A673 (cell line): ENCODE measurements around the gene STIP1. TPM values are rescaled to one million over a fixed set of nuclear protein-coding genes. Genes with fewer than 3 reads are reported as not detected.

Source experiments
- BruUV-seq: library from RNA; stranded (reverse); fragments of 400-500 nt; replicated peaks from 2 replicates; lab custom pipeline; 2021; lab: Mats Ljungman, UMichigan
- CTCF ChIA-PET: fragments of 300-600 bp; sonication (Branson Sonifier 250); formaldehyde crosslinking; loops from one replicate; lab custom pipeline; 2022; ENCODE audit warnings: antibody characterized with exemption; lab: Charles Lee
- POLR2A ChIA-PET: fragments of 300-600 bp; sonication (Branson Sonifier 250); formaldehyde crosslinking; loops from one replicate; lab custom pipeline; 2022; ENCODE audit warnings: antibody characterized with exemption; ENCODE audit not compliant: low non-redundant PET; lab: Charles Lee
- DNase-seq: peaks from one replicate; pipeline ENCODE4 v3.0.0-alpha.2; 2015; ENCODE audit warnings: low spot score
- H3K27ac ChIP-seq: fragments of 200-600 bp; sonication (generic); 2 replicates; pipeline ENCODE4 v1.5.1; 2016; ENCODE audit warnings: mixed run types, low read depth, mild to moderate bottlenecking, mixed read lengths, antibody characterized with exemption, low read length; ENCODE audit not compliant: poor library complexity, severe bottlenecking
- H3K27me3 ChIP-seq: fragments of 200-600 bp; sonication (generic); replicated peaks from 2 replicates; pipeline ENCODE4 v1.6.1; 2017; ENCODE audit warnings: mixed run types, low read depth, mild to moderate bottlenecking, mixed read lengths, antibody characterized with exemption, low read length; ENCODE audit not compliant: insufficient read depth, poor library complexity
- H3K36me3 ChIP-seq: fragments of 200-600 bp; sonication (generic); 2 replicates; pipeline ENCODE4 v1.6.1; 2016; ENCODE audit warnings: mixed run types, mild to moderate bottlenecking, mixed read lengths, antibody characterized with exemption, low read length; ENCODE audit not compliant: insufficient read depth, poor library complexity, severe bottlenecking
- H3K4me1 ChIP-seq: fragments of 200-600 bp; sonication (generic); 2 replicates; pipeline ENCODE4 v1.6.1; 2017; ENCODE audit warnings: mixed run types, mild to moderate bottlenecking, mixed read lengths, antibody characterized with exemption, low read length; ENCODE audit not compliant: insufficient read depth, poor library complexity, severe bottlenecking
- H3K4me3 ChIP-seq: fragments of 200-600 bp; sonication (generic); 2 replicates; pipeline ENCODE4 v1.5.1; 2016; ENCODE audit warnings: low read depth, mixed run types, mild to moderate bottlenecking, mixed read lengths, low read length; ENCODE audit not compliant: poor library complexity, severe bottlenecking
- H3K9me3 ChIP-seq: fragments of 200-600 bp; sonication (generic); 2 replicates; pipeline ENCODE4 v1.6.1; 2016; ENCODE audit warnings: mixed run types, low read depth, mild to moderate bottlenecking, mixed read lengths, antibody characterized with exemption, low read length; ENCODE audit not compliant: poor library complexity, severe bottlenecking
- EZH2 ChIP-seq: fragments of 200-600 bp; sonication (generic); IDR thresholded peaks from 2 replicates; pipeline ENCODE4 v1.6.1; 2017; ENCODE audit warnings: borderline replicate concordance, low read depth, mild to moderate bottlenecking, mixed read lengths, antibody characterized with exemption, low read length; ENCODE audit not compliant: poor library complexity, severe bottlenecking
- intact Hi-C: fragments of 100-400 bp; cut with micrococcal nuclease; formaldehyde crosslinking; loops from one replicate; pipeline ENCODE4 v1.10.0; 2022; ENCODE audit not compliant: unreplicated experiment
- total RNA-seq: library from RNA; stranded (reverse); gene quantifications from 2 replicates; pipeline ENCODE4 v1.2.3, GENCODE V29; 2021
- TF ChIP-seq, protein P1 (sequence below): fragments of 300-800, 200-600 bp; sonication (generic); conservative IDR thresholded peaks from 2 replicates; pipeline ENCODE4 v1.5.1; 2017; ENCODE audit warnings: low read depth, mild to moderate bottlenecking, antibody characterized with exemption, low read length, moderate library complexity, mixed read lengths

The STIP1 gene
- total RNA-seq, 1 experiment from 2014 or later, result 577 TPM

DNA sequence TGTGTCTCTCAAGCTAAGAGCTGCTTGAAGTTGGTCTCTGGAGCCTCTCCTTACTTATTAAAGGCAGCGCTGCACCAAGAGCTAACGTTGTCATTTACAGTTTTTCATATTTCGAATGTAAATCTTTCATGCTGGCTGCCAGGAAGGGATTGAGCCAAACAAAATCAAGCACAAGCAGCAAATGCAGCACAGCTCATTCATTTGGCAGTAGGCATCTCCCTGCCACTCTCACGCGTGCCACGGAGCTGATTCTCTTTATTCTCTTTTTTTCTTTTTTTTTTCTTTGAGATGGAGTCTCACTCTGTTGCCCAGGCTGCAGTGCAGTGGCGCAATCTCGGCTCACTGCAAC, 47.0 kb downstream of the STIP1 start:
- Histone ChIP-seq H3K27ac (peak overlapping the region; percentile 21), H3K9me3 (no peaks in the 10 kb centered on the region), H3K4me1 (peaks cover 18% of the 10 kb centered on the region), H3K36me3 (peaks cover 9% of the 10 kb centered on the region), H3K27me3 (no peaks in the 10 kb centered on the region), H3K4me3 (no peak overlapping the region)
- no peak for TF ChIP-seq EZH2
- TF ChIP-seq, protein P1, sequence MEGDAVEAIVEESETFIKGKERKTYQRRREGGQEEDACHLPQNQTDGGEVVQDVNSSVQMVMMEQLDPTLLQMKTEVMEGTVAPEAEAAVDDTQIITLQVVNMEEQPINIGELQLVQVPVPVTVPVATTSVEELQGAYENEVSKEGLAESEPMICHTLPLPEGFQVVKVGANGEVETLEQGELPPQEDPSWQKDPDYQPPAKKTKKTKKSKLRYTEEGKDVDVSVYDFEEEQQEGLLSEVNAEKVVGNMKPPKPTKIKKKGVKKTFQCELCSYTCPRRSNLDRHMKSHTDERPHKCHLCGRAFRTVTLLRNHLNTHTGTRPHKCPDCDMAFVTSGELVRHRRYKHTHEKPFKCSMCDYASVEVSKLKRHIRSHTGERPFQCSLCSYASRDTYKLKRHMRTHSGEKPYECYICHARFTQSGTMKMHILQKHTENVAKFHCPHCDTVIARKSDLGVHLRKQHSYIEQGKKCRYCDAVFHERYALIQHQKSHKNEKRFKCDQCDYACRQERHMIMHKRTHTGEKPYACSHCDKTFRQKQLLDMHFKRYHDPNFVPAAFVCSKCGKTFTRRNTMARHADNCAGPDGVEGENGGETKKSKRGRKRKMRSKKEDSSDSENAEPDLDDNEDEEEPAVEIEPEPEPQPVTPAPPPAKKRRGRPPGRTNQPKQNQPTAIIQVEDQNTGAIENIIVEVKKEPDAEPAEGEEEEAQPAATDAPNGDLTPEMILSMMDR, result no peak
- no TSS peak for BruUV-seq
- DNase-seq, result no peak
- intact Hi-C loops, result no loop called here
- ChIA-PET CTCF (interaction anchor here (0.6 to 0.8 kb wide), 2 partner anchors 20 to 28 kb away, joined by 3 to 5 read pairs; no protein-coding TSS in a partner anchor), POLR2A (no interaction called here)

DNA sequence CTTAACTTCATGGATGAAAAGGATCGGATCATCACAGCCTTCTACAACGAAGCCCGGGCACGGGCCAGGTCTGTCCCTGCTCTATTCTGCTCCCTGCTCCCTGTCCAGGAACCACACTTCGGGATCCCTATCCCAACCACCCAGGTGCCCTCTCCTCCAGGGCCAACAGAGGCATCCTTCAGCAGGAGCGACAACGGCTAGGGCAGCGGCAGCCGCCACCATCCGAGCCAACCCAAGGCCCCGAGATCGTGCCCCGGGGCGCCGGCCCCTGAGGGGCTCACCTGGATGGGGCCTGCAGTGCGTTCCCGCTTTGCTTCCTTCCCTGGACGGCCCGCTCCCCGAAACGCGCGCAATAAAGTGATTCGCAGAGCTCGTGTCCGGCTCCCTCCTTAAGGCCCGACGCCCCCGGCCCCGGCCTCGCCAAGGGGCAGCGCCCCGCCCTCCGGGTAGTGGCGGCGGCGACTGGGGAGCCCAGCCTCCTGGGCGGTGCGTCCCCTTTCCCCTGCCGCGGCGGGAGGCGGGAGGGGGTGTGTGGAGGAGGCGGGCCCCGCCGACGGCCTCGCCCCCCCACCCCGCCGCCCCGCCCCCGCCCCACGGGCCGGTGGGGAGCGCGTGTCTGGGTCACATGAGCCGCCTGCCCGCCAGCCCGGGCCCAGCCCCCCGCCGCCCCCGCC, 48.1 kb downstream of the STIP1 start, which contains the start of gene VEGFB:
TSS of gene VEGFB (plus strand) at position 672 of the 674 bp plus-strand sequence. CDS start 250 bp downstream, outside the sequence.
- intact Hi-C loops, result no loop called here
- BruUV-seq, result no TSS peak

DNA sequence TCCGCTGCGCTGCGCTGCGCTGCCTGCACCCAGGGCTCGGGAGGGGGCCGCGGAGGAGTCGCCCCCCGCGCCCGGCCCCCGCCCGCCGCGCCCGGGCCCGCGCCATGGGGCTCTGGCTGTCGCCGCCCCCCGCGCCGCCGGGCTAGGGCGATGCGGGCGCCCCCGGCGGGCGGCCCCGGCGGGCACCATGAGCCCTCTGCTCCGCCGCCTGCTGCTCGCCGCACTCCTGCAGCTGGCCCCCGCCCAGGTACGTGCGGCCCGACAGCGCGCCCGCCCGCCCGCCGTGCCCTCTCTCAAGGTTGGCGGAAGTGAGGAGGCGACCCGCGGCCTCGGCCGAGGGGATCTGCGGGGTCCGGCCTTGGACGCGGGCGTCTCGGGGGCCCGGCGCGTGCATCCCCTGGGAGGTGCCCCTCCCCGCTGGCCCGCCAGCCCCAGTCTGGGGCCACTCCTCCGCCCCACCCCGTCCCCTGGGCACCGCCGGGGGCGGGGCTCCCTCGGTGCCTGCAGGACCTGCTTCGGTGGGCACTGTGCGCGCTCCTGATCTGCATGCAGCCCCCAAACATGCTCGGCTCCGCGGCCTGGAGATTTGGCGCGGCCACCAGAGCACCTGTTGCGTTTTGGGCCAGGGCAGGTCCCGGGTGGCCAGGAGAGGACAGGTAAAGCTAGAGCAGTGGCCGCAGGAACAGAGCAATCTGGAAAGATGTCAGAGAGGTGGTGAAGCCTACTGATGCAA, 48.8 kb downstream of the STIP1 start:
- Histone ChIP-seq H3K4me3 (peak overlapping the region; percentile 60), H3K27ac (peak overlapping the region; percentile 70), H3K4me1 (peaks cover 13% of the 10 kb centered on the region), H3K36me3 (peaks cover 16% of the 10 kb centered on the region), H3K27me3 (no peaks in the 10 kb centered on the region), H3K9me3 (no peaks in the 10 kb centered on the region)
- ChIA-PET POLR2A (no interaction called here), CTCF (no interaction called here)
- peak; percentile 64 for DNase-seq
- no TSS peak for BruUV-seq
- intact Hi-C loops, result no loop called here
- TF ChIP-seq, protein P1, result no peak
- TF ChIP-seq EZH2, result no peak

More for the DNA sequence above, 48.1 kb downstream of the STIP1 start, which contains the start of gene VEGFB:
- peak; percentile 72 for DNase-seq
- peak within 1 kb of the TSS; percentile 65 for H3K4me3 ChIP-seq
- H3K36me3 ChIP-seq, result peaks cover 16% of the 10 kb centered on the region
- H3K27me3 ChIP-seq, result no peaks in the 10 kb centered on the region
- TF ChIP-seq EZH2, result no peak
- TF ChIP-seq, protein P1, result no peak
- CTCF ChIA-PET, result no interaction called here
- no peaks in the 10 kb centered on the region for H3K9me3 ChIP-seq
- H3K27ac ChIP-seq, result peak within 1 kb of the TSS; percentile 70
- H3K4me1 ChIP-seq, result peaks cover 18% of the 10 kb centered on the region
- POLR2A ChIA-PET, result no interaction called here
